ENCODE measurements around the gene APOL1. TPM values are rescaled to one million over a fixed set of nuclear protein-coding genes. Genes with fewer than 3 reads are reported as not detected.

The APOL1 gene
- total RNA-seq, 4 donors from 2014 or later, result 6.7 to 16.8 (median 11.0) TPM

- intact Hi-C loops (cut with DNase I), result no loop called here
- H3K27ac ChIP-seq, result no peak overlapping the region
- no peaks in the 10 kb centered on the region for H3K4me1 ChIP-seq
- WGBS, 2 donors, result 92 to 95% methylated on average over 15 of the region's 15 CpGs
- no peak for DNase-seq
- no peak overlapping the region for H3K4me3 ChIP-seq (replicated peaks in 1 of 3)
- H3K36me3 ChIP-seq, result peaks cover 99 to 100% of the 10 kb centered on the region in 2 donors
- no peak for TF ChIP-seq CTCF (IDR thresholded peaks at IDR 0.05)
- TF ChIP-seq POLR2A (IDR thresholded peaks at IDR 0.05), result no peak
- H3K27me3 ChIP-seq, result no peaks in the 10 kb centered on the region
- no peaks in the 10 kb centered on the region for H3K9me3 ChIP-seq
Measured at GRCh38 chr22:36296690-36297089, 43.8 kb downstream of the APOL1 start.

- intact Hi-C loops (cut with DNase I), result no loop called here
- Histone ChIP-seq H3K27ac (no peak overlapping the region), H3K4me3 (replicated peaks in 1 of 3) (no peak overlapping the region), H3K36me3 (peaks cover 99 to 100% of the 10 kb centered on the region in 2 donors), H3K4me1 (no peaks in the 10 kb centered on the region), H3K9me3 (no peaks in the 10 kb centered on the region), H3K27me3 (no peaks in the 10 kb centered on the region)
- 89 to 91% methylated on average over 19 of the region's 19 CpGs for WGBS, 2 donors
- DNase-seq, result no peak
- TF ChIP-seq CTCF (IDR thresholded peaks at IDR 0.05), result no peak
- TF ChIP-seq POLR2A (IDR thresholded peaks at IDR 0.05), result no peak
Measured at GRCh38 chr22:36297568-36297967, 44.6 kb downstream of the APOL1 start.

GRCh38 chr22:36298118-36298517 lies 45.2 kb downstream of the APOL1 start:
- no peak for TF ChIP-seq POLR2A (IDR thresholded peaks at IDR 0.05)
- H3K4me1 ChIP-seq, result no peaks in the 10 kb centered on the region
- H3K36me3 ChIP-seq, result peaks cover 99 to 100% of the 10 kb centered on the region in 2 donors
- WGBS, 2 donors, result 90 to 95% methylated on average over 7 to 8 of the region's 8 CpGs
- no peak overlapping the region for H3K27ac ChIP-seq
- H3K4me3 ChIP-seq (replicated peaks in 1 of 3), result no peak overlapping the region
- DNase-seq, result no peak
- intact Hi-C loops (cut with DNase I), result no loop called here
- H3K27me3 ChIP-seq, result no peaks in the 10 kb centered on the region
- H3K9me3 ChIP-seq, result no peaks in the 10 kb centered on the region

GRCh38 chr22:36298601-36299000 lies 45.7 kb downstream of the APOL1 start:
- H3K36me3 ChIP-seq, result peaks cover 97 to 100% of the 10 kb centered on the region in 2 donors
- no peaks in the 10 kb centered on the region for H3K9me3 ChIP-seq
- H3K27me3 ChIP-seq, result no peaks in the 10 kb centered on the region
- no peaks in the 10 kb centered on the region for H3K4me1 ChIP-seq
- H3K27ac ChIP-seq, result no peak overlapping the region
- intact Hi-C loops (cut with DNase I), result no loop called here
- DNase-seq, result no peak
- WGBS, 2 donors, result 89 to 90% methylated on average over 13 of the region's 13 CpGs
- TF ChIP-seq CTCF (IDR thresholded peaks at IDR 0.05) (no peak), POLR2A (IDR thresholded peaks at IDR 0.05) (no peak)
- no peak overlapping the region for H3K4me3 ChIP-seq (replicated peaks in 1 of 3)

GRCh38 chr22:36299295-36299694 lies 46.4 kb downstream of the APOL1 start:
- Histone ChIP-seq H3K27me3 (no peaks in the 10 kb centered on the region), H3K36me3 (peaks cover 97 to 99% of the 10 kb centered on the region in 2 donors), H3K9me3 (no peaks in the 10 kb centered on the region), H3K27ac (peak overlapping the region in 1 of 3 donors; percentile 2), H3K4me3 (replicated peaks in 1 of 3) (no peak overlapping the region), H3K4me1 (no peaks in the 10 kb centered on the region)
- intact Hi-C loops (cut with DNase I), result no loop called here
- TF ChIP-seq POLR2A (IDR thresholded peaks at IDR 0.05), result no peak
- no peak for TF ChIP-seq CTCF (IDR thresholded peaks at IDR 0.05)
- DNase-seq, result no peak
- WGBS, 2 donors, result 88 to 90% methylated on average over 14 of the region's 14 CpGs

- Histone ChIP-seq H3K36me3 (peaks cover 97 to 99% of the 10 kb centered on the region in 2 donors), H3K9me3 (no peaks in the 10 kb centered on the region), H3K4me1 (no peaks in the 10 kb centered on the region), H3K4me3 (replicated peaks in 1 of 3) (no peak overlapping the region), H3K27me3 (no peaks in the 10 kb centered on the region), H3K27ac (peak overlapping the region in 1 of 3 donors; percentile 2)
- WGBS, 2 donors, result 93 to 98% methylated on average over 9 to 12 of the region's 12 CpGs
- DNase-seq, result no peak
- intact Hi-C loops (cut with DNase I), result loop anchor here (2.0 kb wide), 1 partner anchor 171 kb away; no protein-coding TSS in a partner anchor
- no peak for TF ChIP-seq POLR2A (IDR thresholded peaks at IDR 0.05)
- no peak for TF ChIP-seq CTCF (IDR thresholded peaks at IDR 0.05)
Measured at GRCh38 chr22:36299911-36300310, 47.0 kb downstream of the APOL1 start.
